H9 (cell line): ENCODE results near the gene KRT222. TPM values are rescaled to one million over a fixed set of nuclear protein-coding genes. Genes with fewer than 3 reads are reported as not detected.

Source experiments
- DNase-seq: peaks from one replicate; pipeline ENCODE4 v3.0.0-alpha.2; 2017
- H2AFZ ChIP-seq: one replicate; pipeline ENCODE4 v1.6.1; 2013; ENCODE audit warnings: mild to moderate bottlenecking, low read length, control low read depth, moderate library complexity
- H2AK5ac ChIP-seq: 2 replicates; pipeline ENCODE4 v1.6.1; 2013; ENCODE audit warnings: low read length, control low read depth, mixed read lengths; ENCODE audit not compliant: insufficient read length
- H2BK120ac ChIP-seq: one replicate; pipeline ENCODE4 v1.6.1; 2013; ENCODE audit warnings: low read depth, mild to moderate bottlenecking, low read length, control low read depth, inconsistent platforms; ENCODE audit not compliant: poor library complexity, severe bottlenecking
- H2BK12ac ChIP-seq: 2 replicates; pipeline ENCODE4 v1.6.1; 2013; ENCODE audit warnings: low read length, control low read depth, mixed read lengths, low read depth; ENCODE audit not compliant: insufficient read length
- H2BK15ac ChIP-seq: 2 replicates; pipeline ENCODE4 v1.6.1; 2013; ENCODE audit warnings: low read depth, low read length, control low read depth
- H2BK20ac ChIP-seq: one replicate; pipeline ENCODE4 v1.6.1; 2013; ENCODE audit warnings: low read depth, mild to moderate bottlenecking, low read length, control low read depth, inconsistent platforms; ENCODE audit not compliant: poor library complexity, severe bottlenecking
- H2BK5ac ChIP-seq: 2 replicates; pipeline ENCODE4 v1.6.1; 2013; ENCODE audit warnings: low read length, control low read depth, mixed read lengths; ENCODE audit not compliant: insufficient read length
- H3K14ac ChIP-seq: 2 replicates; pipeline ENCODE4 v1.6.1; 2013; ENCODE audit warnings: low read length, control low read depth; ENCODE audit not compliant: insufficient read depth
- H3K18ac ChIP-seq: 2 replicates; pipeline ENCODE4 v1.6.1; 2013; ENCODE audit warnings: low read depth, mild to moderate bottlenecking, mixed read lengths, low read length, control low read depth; ENCODE audit not compliant: insufficient read length
- H3K23ac ChIP-seq: 2 replicates; pipeline ENCODE4 v1.6.1; 2013; ENCODE audit warnings: low read length, control low read depth, mixed read lengths, low read depth; ENCODE audit not compliant: insufficient read length
- H3K23me2 ChIP-seq: 2 replicates; pipeline ENCODE4 v1.6.1; 2013; ENCODE audit warnings: low read depth, mild to moderate bottlenecking, mixed read lengths, low read length, control low read depth; ENCODE audit not compliant: insufficient read length, poor library complexity, severe bottlenecking
- H3K27ac ChIP-seq: 2 replicates; pipeline ENCODE4 v1.5.1; 2013; ENCODE audit warnings: low read length, control low read depth, mixed read lengths, low read depth; ENCODE audit not compliant: insufficient read length
- H3K27me3 ChIP-seq: 2 replicates; pipeline ENCODE4 v1.6.1; 2013; ENCODE audit warnings: low read length, control low read depth, inconsistent platforms; ENCODE audit not compliant: insufficient read depth
- H3K4ac ChIP-seq: 2 replicates; pipeline ENCODE4 v1.6.1; 2013; ENCODE audit warnings: low read depth, mild to moderate bottlenecking, control low read depth, inconsistent platforms, low read length, moderate library complexity
- H3K4me1 ChIP-seq: 2 replicates; pipeline ENCODE4 v1.6.1; 2013; ENCODE audit warnings: low read length, control low read depth, inconsistent platforms; ENCODE audit not compliant: insufficient read depth
- H3K4me2 ChIP-seq: 2 replicates; pipeline ENCODE4 v1.6.1; 2013; ENCODE audit warnings: low read length, control low read depth, mixed read lengths; ENCODE audit not compliant: insufficient read length, insufficient read depth
- H3K56ac ChIP-seq: 2 replicates; pipeline ENCODE4 v1.6.1; 2013; ENCODE audit warnings: low read depth, mild to moderate bottlenecking, mixed read lengths, low read length, control low read depth; ENCODE audit not compliant: insufficient read length
- H3K79me1 ChIP-seq: 2 replicates; pipeline ENCODE4 v1.6.1; 2013; ENCODE audit warnings: low read depth, mild to moderate bottlenecking, moderate library complexity, low read length, control low read depth, inconsistent platforms; ENCODE audit not compliant: insufficient read depth, poor library complexity, severe bottlenecking
- H3K79me2 ChIP-seq: 2 replicates; pipeline ENCODE4 v1.6.1; 2013; ENCODE audit warnings: low read length, control low read depth, inconsistent platforms; ENCODE audit not compliant: insufficient read depth
- H3K9ac ChIP-seq: 2 replicates; pipeline ENCODE4 v1.6.1; 2013; ENCODE audit warnings: low read length, control low read depth, mixed read lengths; ENCODE audit not compliant: insufficient read length; ENCODE audit errors: extremely low read depth
- H3K9me3 ChIP-seq: one replicate; pipeline ENCODE4 v1.6.1; 2013; ENCODE audit warnings: low read depth, low read length, inconsistent platforms; ENCODE audit not compliant: control insufficient read depth
- H3T11ph ChIP-seq: one replicate; pipeline ENCODE4 v1.6.1; 2013; ENCODE audit warnings: mild to moderate bottlenecking, low read length, control low read depth, inconsistent platforms
- H4K20me1 ChIP-seq: one replicate; pipeline ENCODE4 v1.6.1; 2013; ENCODE audit not compliant: control insufficient read depth, insufficient read length, insufficient read depth
- H4K5ac ChIP-seq: 2 replicates; pipeline ENCODE4 v1.6.1; 2013; ENCODE audit warnings: low read depth, mild to moderate bottlenecking, mixed read lengths, low read length, control low read depth; ENCODE audit not compliant: insufficient read length
- H4K8ac ChIP-seq: replicated peaks from 2 replicates; pipeline ENCODE4 v1.6.1; 2013; ENCODE audit warnings: low read length, control low read depth, mixed read lengths, low read depth; ENCODE audit not compliant: insufficient read length
- H4K91ac ChIP-seq: 2 replicates; pipeline ENCODE4 v1.6.1; 2013; ENCODE audit warnings: low read depth, mild to moderate bottlenecking, moderate library complexity, mixed read lengths, low read length, control low read depth; ENCODE audit not compliant: insufficient read length
- H3K27ac Mint-ChIP-seq, 3 experiments: 2 replicates in 2 of 3; 3 replicates in 1 of 3; pipeline ENCODE4 v1.8.0; 2020 to 2021; ENCODE audit warnings: mixed read lengths in 3 of 3, mild to moderate bottlenecking in 1 of 3, moderate library complexity in 1 of 3
- H3K27me3 Mint-ChIP-seq: 2 replicates; pipeline ENCODE4 v1.8.0; 2021; ENCODE audit warnings: low read depth, mild to moderate bottlenecking, moderate library complexity, mixed read lengths
- H3K36me3 Mint-ChIP-seq, 3 experiments: 2 replicates in 2 of 3; 3 replicates in 1 of 3; pipeline ENCODE4 v1.8.0; 2020 to 2021; ENCODE audit warnings: low read depth in 3 of 3, mixed read lengths in 3 of 3; ENCODE audit not compliant: insufficient read depth in 1 of 3
- H3K4me1 Mint-ChIP-seq, 2 experiments: 2 replicates each; pipeline ENCODE4 v1.8.0; 2020; ENCODE audit warnings: mixed read lengths in 2 of 2
- H3K4me3 Mint-ChIP-seq, 2 experiments: 2 replicates in 1 of 2; 3 replicates in 1 of 2; pipeline ENCODE4 v1.8.0; 2020 to 2021; ENCODE audit warnings: mild to moderate bottlenecking in 2 of 2, mixed read lengths in 2 of 2, moderate library complexity in 1 of 2
- H3K9me3 Mint-ChIP-seq, 2 experiments: 2 replicates in 1 of 2; 3 replicates in 1 of 2; pipeline ENCODE4 v1.8.0; 2020; ENCODE audit warnings: mild to moderate bottlenecking in 2 of 2, mixed read lengths in 2 of 2, moderate library complexity in 1 of 2
- WGBS: extraction: QIAGEN DNeasy Blood & Tissue Kit; methylation state at CpG from one replicate; pipeline ENCODE4 v1.1.7; 2013; ENCODE audit warnings: missing lambda C conversion rate, low lambda C conversion rate, mixed read lengths; ENCODE audit not compliant: insufficient read length; ENCODE audit errors: extremely low coverage; 5-methylcytosine and 5-hydroxymethylcytosine counted together
- total RNA-seq: library from RNA; stranded (reverse); gene quantifications from 2 replicates; pipeline ENCODE4 v1.2.1, GENCODE V29; 2021
- TF ChIP-seq, protein P1 (sequence below): fragments of 200-600 bp; sonication (generic); conservative IDR thresholded peaks from 3 replicates; pipeline ENCODE4 v1.8.0; 2021; ENCODE audit warnings: antibody characterized with exemption, mild to moderate bottlenecking

Gene KRT222
- total RNA-seq, 1 experiment from 2014 or later, result 0.13 TPM

- H4K5ac ChIP-seq, result no peak overlapping the region
- H2BK20ac ChIP-seq, result no peak overlapping the region
- H2BK15ac ChIP-seq, result no peak overlapping the region
- peak overlapping the region; percentile 95 for H3K4me2 ChIP-seq
- no peaks in the 10 kb centered on the region for H3K27me3 ChIP-seq
- H3K18ac ChIP-seq, result peak overlapping the region; percentile 97
- H2AFZ ChIP-seq, result no peak overlapping the region
- no peak overlapping the region for H3T11ph ChIP-seq
- H3K4me1 ChIP-seq, result no peaks in the 10 kb centered on the region
- no CpG with 5 or more reads among the region's 28 CpGs for WGBS
- H3K79me1 ChIP-seq, result peaks cover 2% of the 10 kb centered on the region
- no peaks in the 10 kb centered on the region for H4K20me1 ChIP-seq
- H3K14ac ChIP-seq, result peak overlapping the region; percentile 95
- H3K9me3 ChIP-seq, result no peaks in the 10 kb centered on the region
- H4K8ac ChIP-seq, result no peak overlapping the region
- H3K27ac ChIP-seq, result no peak overlapping the region
- H3K23me2 ChIP-seq, result peaks cover 17% of the 10 kb centered on the region
- peak overlapping the region; percentile 85 to 95 for H3K4me3 Mint-ChIP-seq
- no peak overlapping the region for H3K23ac ChIP-seq
- no peak overlapping the region for H3K56ac ChIP-seq
- peak overlapping the region; percentile 96 to 100 (median 99) for H3K27ac Mint-ChIP-seq
- H3K36me3 Mint-ChIP-seq, result peaks cover 6 to 22% (median 17%) of the 10 kb centered on the region in 3 experiments; a peak in 5 of 7 replicates
- H2BK5ac ChIP-seq, result no peak overlapping the region
- TF ChIP-seq, protein P1, sequence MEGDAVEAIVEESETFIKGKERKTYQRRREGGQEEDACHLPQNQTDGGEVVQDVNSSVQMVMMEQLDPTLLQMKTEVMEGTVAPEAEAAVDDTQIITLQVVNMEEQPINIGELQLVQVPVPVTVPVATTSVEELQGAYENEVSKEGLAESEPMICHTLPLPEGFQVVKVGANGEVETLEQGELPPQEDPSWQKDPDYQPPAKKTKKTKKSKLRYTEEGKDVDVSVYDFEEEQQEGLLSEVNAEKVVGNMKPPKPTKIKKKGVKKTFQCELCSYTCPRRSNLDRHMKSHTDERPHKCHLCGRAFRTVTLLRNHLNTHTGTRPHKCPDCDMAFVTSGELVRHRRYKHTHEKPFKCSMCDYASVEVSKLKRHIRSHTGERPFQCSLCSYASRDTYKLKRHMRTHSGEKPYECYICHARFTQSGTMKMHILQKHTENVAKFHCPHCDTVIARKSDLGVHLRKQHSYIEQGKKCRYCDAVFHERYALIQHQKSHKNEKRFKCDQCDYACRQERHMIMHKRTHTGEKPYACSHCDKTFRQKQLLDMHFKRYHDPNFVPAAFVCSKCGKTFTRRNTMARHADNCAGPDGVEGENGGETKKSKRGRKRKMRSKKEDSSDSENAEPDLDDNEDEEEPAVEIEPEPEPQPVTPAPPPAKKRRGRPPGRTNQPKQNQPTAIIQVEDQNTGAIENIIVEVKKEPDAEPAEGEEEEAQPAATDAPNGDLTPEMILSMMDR, result no peak
- peak overlapping the region; percentile 3 for H2BK120ac ChIP-seq
- DNase-seq, result no peak
- no peaks in the 10 kb centered on the region for H3K9me3 Mint-ChIP-seq
- H3K4me1 Mint-ChIP-seq, result peaks cover 10 to 13% of the 10 kb centered on the region in 2 experiments
- H3K79me2 ChIP-seq, result peaks cover 7% of the 10 kb centered on the region; the same call in 1 of the 2 replicates
- H3K27me3 Mint-ChIP-seq, result peaks cover 5% of the 10 kb centered on the region; the same call in 1 of the 2 replicates
- no peak overlapping the region for H2AK5ac ChIP-seq
- peak overlapping the region; percentile 90 for H3K9ac ChIP-seq
- no peak overlapping the region; the same call in 1 of the 2 replicates for H3K4ac ChIP-seq
- H4K91ac ChIP-seq, result no peak overlapping the region
- no peak overlapping the region for H2BK12ac ChIP-seq
These were observed 16.5 kb downstream of the KRT222 start for GRCh38 chr17:40648384-40648968.
